ENCODE results near the gene FGF11. TPM values are rescaled to one million over a fixed set of nuclear protein-coding genes. Genes with fewer than 3 reads are reported as not detected.
A peak's percentile ranks its signal among the peaks of the same experiment; 100 is the strongest.

The FGF11 gene
- total RNA-seq, 6 donors from 2014 or later, result 0.15 to 2.0 (median 0.57) TPM; not detected in 1

DNA sequence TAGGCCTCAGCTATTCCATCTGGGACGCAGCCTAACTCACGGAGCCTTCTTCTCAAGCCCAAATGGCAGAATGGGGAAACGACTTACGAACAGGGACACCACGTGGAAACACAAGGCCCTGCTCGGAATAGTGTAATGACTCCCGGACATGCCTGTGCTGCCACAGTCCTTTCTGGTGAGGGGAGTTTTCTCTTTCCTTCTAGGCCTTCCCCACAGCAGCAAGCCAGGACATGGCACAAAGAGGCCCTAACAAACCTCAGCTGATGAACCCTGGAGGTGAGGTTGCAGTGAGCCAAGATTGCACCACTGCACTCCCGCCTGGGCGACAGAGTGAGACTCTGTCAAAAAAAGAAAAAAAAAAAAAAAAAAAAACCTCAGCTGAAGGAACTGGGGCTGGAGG is 24.8 kb downstream of the FGF11 start:
- DNase-seq, result no peak
- WGBS, 2 donors, result 95% methylated on average over 9 of the region's 9 CpGs
- no peak for TF ChIP-seq EP300 (IDR thresholded peaks at IDR 0.05)
- TF ChIP-seq, protein P1, sequence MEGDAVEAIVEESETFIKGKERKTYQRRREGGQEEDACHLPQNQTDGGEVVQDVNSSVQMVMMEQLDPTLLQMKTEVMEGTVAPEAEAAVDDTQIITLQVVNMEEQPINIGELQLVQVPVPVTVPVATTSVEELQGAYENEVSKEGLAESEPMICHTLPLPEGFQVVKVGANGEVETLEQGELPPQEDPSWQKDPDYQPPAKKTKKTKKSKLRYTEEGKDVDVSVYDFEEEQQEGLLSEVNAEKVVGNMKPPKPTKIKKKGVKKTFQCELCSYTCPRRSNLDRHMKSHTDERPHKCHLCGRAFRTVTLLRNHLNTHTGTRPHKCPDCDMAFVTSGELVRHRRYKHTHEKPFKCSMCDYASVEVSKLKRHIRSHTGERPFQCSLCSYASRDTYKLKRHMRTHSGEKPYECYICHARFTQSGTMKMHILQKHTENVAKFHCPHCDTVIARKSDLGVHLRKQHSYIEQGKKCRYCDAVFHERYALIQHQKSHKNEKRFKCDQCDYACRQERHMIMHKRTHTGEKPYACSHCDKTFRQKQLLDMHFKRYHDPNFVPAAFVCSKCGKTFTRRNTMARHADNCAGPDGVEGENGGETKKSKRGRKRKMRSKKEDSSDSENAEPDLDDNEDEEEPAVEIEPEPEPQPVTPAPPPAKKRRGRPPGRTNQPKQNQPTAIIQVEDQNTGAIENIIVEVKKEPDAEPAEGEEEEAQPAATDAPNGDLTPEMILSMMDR (IDR thresholded peaks at IDR 0.05), result no peak
- TF ChIP-seq POLR2AphosphoS5 (IDR thresholded peaks at IDR 0.05), result no peak
- TF ChIP-seq POLR2A (IDR thresholded peaks at IDR 0.05), result no peak
- H3K27me3 ChIP-seq, result no peaks in the 10 kb centered on the region
- peaks cover 4 to 40% (median 31%) of the 10 kb centered on the region in 4 donors for H3K36me3 ChIP-seq
- H3K4me1 ChIP-seq, result peaks cover 19 to 29% (median 22%) of the 10 kb centered on the region in 4 donors
- no peak for ATAC-seq (ENCODE audit: low FRiP score in 2 of 2)
- no peak overlapping the region for H3K27ac ChIP-seq
- no peaks in the 10 kb centered on the region for H3K9me3 ChIP-seq
- no peak overlapping the region for H3K4me3 ChIP-seq

DNA sequence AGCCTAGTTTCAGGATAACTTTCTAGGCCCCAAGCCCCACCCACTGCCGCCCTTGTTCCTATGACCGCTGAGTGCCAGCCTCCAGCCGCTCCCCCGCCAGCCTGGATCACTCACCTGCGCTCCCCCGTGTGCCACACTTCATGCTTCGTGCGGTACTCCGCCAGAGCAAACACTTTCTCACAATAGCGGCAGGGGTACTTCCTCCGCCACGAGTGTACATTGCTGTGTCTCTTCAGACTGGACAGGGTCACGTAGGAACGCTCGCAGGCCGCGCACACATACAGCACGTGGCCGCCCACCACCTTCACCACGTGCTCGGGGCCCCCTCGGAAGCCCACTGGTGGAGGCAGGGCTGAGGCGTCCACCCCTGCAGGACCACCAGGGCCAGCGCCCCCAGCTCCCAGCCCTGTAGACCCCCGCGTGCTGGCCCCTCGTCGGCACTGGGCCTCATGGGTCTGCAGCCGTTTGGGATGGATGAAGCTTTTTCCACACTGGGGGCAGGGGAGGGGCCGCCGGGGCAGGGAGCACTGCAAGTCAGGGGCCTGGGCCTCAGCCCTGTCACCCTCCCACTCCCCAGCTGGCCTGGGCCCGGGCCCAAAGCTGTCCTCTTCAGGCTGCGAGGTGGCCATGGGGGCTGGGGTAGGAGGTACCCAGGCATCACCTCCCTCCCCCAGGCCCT is 26.4 kb downstream of the FGF11 start:
- H3K27ac ChIP-seq, result peak overlapping the region; percentile 61 to 75 (median 71)
- H3K4me3 ChIP-seq, result no peak overlapping the region
- peaks cover 4 to 40% (median 31%) of the 10 kb centered on the region in 4 donors for H3K36me3 ChIP-seq

GRCh38 chr17:7466318-7466638 is 27.0 kb downstream of the FGF11 start:
- no peak for DNase-seq
- peaks cover 4 to 40% (median 31%) of the 10 kb centered on the region in 4 donors for H3K36me3 ChIP-seq
- no peaks in the 10 kb centered on the region for H3K9me3 ChIP-seq
- H3K4me1 ChIP-seq, result peaks cover 24 to 40% (median 32%) of the 10 kb centered on the region in 4 donors
- whole genome bisulfite sequencing, 2 donors, result 80 to 83% methylated on average over 9 of the region's 9 CpGs
- no peak for ATAC-seq (ENCODE audit: low FRiP score in 2 of 2)
- H3K27me3 ChIP-seq, result no peaks in the 10 kb centered on the region
- TF ChIP-seq, protein P1 (IDR thresholded peaks at IDR 0.05), result no peak
- TF ChIP-seq POLR2A (IDR thresholded peaks at IDR 0.05), result peak in 1 of 4 donors; percentile 2
- H3K27ac ChIP-seq, result peak overlapping the region; percentile 61 to 75 (median 71)
- H3K4me3 ChIP-seq, result no peak overlapping the region

More for the DNA sequence above, 26.4 kb downstream of the FGF11 start:
- Histone ChIP-seq H3K4me1 (peaks cover 20 to 39% (median 32%) of the 10 kb centered on the region in 4 donors), H3K27me3 (no peaks in the 10 kb centered on the region), H3K9me3 (no peaks in the 10 kb centered on the region)
- TF ChIP-seq POLR2AphosphoS5 (IDR thresholded peaks at IDR 0.05), result no peak
- TF ChIP-seq, protein P1 (IDR thresholded peaks at IDR 0.05), result no peak
- TF ChIP-seq POLR2A (IDR thresholded peaks at IDR 0.05), result no peak
- TF ChIP-seq EP300 (IDR thresholded peaks at IDR 0.05), result no peak
- DNase-seq (peak; percentile 71 to 83), ATAC-seq (ENCODE audit: low FRiP score in 2 of 2) (peak in 1 of 2 donors; percentile 44)
- WGBS, 2 donors, result 63 to 86% methylated on average over 10 to 28 of the region's 33 CpGs

DNA sequence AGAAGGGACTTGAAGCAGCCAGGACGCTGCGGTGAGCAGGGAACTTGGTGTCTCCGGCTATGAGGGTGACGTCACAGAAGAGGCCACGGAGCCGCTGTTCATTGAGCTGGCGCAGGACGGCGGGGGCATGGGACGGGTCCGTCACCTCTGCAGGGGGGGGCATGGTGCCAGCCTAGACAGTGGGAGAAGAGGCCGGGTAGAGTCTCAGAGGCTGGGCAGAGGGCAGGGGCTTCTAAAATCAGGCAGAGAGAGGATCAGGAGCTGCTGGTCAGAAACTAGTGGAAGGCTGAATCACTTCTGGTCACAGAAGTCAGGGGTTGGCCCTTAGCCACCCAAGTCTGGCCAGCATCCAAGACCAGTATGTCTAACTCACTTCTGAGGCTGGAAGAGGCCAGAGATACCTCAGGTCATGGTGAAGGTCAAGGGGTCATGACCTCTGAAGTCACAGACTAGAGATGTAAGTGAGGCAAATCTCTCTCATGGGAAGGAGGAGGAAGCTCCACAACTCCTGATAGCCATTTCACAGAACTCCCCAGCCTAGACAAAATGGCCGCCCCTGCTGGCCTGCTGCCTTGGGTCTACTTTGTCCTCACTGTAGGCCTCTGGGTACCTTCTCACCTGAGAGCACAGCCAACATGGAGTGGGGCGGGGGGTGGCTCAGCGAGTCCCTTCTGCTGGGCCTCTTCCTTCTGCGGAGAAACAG is 27.5 kb downstream of the FGF11 start:
- ATAC-seq (ENCODE audit: low FRiP score in 2 of 2) (peak; percentile 9 to 58), DNase-seq (peak in 1 of 2 donors; percentile 58)
- peaks cover 25 to 42% (median 36%) of the 10 kb centered on the region in 4 donors for H3K4me1 ChIP-seq
- peak overlapping the region; percentile 61 to 75 (median 71) for H3K27ac ChIP-seq
- H3K36me3 ChIP-seq, result peaks cover 4 to 40% (median 31%) of the 10 kb centered on the region in 4 donors
- 65 to 79% methylated on average over 16 of the region's 16 CpGs for WGBS, 2 donors
- no peak for TF ChIP-seq EP300 (IDR thresholded peaks at IDR 0.05)
- peak in 1 of 4 donors; percentile 3 for TF ChIP-seq POLR2A (IDR thresholded peaks at IDR 0.05)
- TF ChIP-seq, protein P1 (IDR thresholded peaks at IDR 0.05), result no peak
- peak in 1 of 2 donors; percentile 52 for TF ChIP-seq POLR2AphosphoS5 (IDR thresholded peaks at IDR 0.05)
- no peak overlapping the region for H3K4me3 ChIP-seq
- no peaks in the 10 kb centered on the region for H3K9me3 ChIP-seq
- H3K27me3 ChIP-seq, result no peaks in the 10 kb centered on the region

Data from upper lobe of left lung (tissue), 6 donors.